Uterus (tissue), 2 donors: ENCODE measurements around the gene TEPSIN.

ENCODE experiments used
- POLR2A ChIP-seq, 2 donors: fragments of 450-650 bp; IDR thresholded peaks; one replicate each; pipeline ENCODE4 v1.6.1; 2016; ENCODE audit warnings: antibody characterized with exemption in 2 of 2, mild to moderate bottlenecking in 1 of 2, moderate library complexity in 1 of 2
- TF ChIP-seq, protein P1 (sequence below), 4 experiments: fragments of 200-600 bp in 2 of 4; fragments of 450-650 bp in 2 of 4; sonication (generic) in 2 of 4; IDR thresholded peaks; one replicate each; pipeline ENCODE4 v1.5.1; 2016 to 2019; ENCODE audit warnings: antibody characterized with exemption in 4 of 4, mild to moderate bottlenecking in 2 of 4, moderate library complexity in 1 of 4

DNA sequence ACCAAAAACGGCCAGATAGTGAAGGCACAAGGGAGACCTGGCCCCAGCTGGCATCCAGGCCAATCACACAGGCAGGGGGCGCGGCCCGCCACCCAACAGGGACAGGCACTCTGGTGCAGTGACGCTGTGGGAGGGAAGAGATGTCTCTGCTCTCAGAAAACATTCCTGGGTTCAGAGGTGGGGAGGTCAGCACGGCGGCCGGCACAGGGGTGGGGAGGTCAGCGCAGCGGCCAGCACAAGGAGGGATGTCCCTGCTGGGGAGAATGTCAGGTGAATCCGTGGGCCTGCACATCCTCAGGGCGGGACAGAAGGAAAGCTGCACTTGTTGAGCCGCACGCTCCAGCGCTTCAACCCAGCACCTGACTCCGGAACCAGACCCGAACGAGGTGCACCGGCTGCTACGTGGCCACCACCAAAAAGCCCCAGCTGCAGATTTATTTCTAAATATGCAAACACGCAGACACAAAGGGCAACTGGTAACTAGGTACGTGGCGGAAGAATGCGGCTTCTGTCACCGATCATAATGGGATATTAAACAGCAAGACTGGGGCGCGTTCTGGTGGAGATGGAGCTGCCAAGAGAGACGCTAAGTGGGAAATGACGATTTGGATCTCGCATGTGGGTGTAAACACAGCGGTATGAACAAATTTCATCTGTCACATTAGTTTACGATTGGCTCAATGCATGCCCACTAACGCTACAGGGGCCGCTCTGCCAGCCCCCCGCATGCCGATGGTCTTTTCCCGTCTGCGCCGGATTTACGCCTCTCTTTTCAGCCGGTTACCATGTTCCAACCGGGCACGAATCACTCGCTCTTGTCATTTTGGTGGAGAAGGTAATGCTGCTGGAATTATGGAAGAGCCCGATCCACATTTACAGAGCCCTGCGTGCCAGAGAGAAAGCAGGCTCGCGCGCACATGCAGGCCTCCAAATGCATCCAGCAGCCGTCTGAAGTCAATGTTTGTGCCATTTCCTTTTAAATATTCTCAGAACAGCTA is 40.7 kb upstream of the TEPSIN start:
- TF ChIP-seq, protein P1, sequence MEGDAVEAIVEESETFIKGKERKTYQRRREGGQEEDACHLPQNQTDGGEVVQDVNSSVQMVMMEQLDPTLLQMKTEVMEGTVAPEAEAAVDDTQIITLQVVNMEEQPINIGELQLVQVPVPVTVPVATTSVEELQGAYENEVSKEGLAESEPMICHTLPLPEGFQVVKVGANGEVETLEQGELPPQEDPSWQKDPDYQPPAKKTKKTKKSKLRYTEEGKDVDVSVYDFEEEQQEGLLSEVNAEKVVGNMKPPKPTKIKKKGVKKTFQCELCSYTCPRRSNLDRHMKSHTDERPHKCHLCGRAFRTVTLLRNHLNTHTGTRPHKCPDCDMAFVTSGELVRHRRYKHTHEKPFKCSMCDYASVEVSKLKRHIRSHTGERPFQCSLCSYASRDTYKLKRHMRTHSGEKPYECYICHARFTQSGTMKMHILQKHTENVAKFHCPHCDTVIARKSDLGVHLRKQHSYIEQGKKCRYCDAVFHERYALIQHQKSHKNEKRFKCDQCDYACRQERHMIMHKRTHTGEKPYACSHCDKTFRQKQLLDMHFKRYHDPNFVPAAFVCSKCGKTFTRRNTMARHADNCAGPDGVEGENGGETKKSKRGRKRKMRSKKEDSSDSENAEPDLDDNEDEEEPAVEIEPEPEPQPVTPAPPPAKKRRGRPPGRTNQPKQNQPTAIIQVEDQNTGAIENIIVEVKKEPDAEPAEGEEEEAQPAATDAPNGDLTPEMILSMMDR (IDR thresholded peaks at IDR 0.05) = no peak
- no peak for TF ChIP-seq POLR2A (IDR thresholded peaks at IDR 0.05)
